GM18951 (cell line): ENCODE data around the gene TMEM120B.
"Not testable (repeated sequence)": the region's sequence is repeated elsewhere in the genome, so short reads cannot be mapped to it uniquely, and the experiment has no call there.

Experiments
- POLR2A ChIP-seq: IDR thresholded peaks from 4 replicates; pipeline ENCODE4 v1.6.1; 2011; ENCODE audit warnings: mild to moderate bottlenecking; ENCODE audit not compliant: insufficient read length, insufficient read depth; ENCODE audit errors: extremely low read depth
- in situ Hi-C: fragments of 300-500 bp; cut with MboI; formaldehyde crosslinking; loops from one replicate; pipeline ENCODE4 v1.12.0; 2022; ENCODE audit warnings: low sequenced_read_pairs, mixed read lengths, inconsistent platforms; ENCODE audit not compliant: unreplicated experiment

The TMEM120B gene

DNA sequence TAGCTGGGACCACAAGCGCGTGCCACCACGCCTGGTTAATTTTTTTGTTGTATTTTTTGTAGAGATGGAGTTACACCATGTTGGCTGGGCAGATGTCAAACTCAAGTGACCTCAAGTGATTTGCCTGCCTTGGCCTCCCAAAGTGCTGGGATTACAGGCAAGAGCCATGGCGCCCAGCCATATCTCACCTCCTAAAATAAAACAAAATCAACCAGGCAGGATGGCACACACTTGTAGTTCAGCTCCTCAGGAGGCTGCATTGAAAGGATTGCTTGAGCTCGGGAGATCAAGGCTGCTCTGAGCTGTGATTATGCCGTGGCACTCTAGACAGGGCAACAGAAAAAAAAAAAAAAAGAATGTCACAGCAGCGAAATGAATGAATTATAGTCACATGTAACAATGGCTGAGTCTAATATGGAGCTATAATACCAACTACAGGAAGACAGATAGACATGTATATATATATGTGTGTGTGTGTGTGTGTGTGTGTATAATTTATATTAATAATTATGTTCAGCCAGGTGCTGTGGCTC lies 19.3 kb upstream of the TMEM120B start:
- no peak for TF ChIP-seq POLR2A
- in situ Hi-C loops: loop anchor here (5.0 kb wide), 1 partner anchor 99 kb away; the partner anchor contains the start of gene RHOF

DNA sequence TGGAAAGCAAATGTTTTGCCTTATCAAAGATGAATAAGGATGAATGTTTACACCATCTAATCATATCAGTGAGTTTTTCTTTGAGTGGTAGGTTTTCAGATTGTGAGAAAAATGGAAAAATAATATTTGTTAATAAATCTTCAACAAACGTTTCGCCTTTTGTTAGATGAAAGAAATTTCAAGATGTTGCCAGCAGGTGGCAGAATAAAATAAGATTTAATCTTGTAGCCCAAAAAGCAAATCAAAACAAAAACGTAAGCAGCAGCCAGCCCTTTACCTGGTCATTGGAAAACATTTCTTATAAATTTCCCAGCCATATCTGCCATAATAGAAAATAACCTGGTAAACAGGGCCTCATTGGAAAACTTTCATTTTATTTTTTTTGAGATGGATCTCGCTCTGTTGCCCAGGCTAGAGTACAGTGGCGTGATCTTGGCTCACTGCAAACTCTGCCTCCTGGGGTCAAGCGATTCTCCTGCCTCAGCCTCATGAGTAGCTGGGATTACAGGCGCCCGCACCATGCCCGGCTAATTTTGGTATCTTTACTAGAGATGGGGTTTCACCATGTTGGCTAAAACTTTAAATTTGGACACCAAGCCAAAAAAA lies 15.4 kb upstream of the TMEM120B start:
- in situ Hi-C loops: no loop called here
- no peak for TF ChIP-seq POLR2A

DNA sequence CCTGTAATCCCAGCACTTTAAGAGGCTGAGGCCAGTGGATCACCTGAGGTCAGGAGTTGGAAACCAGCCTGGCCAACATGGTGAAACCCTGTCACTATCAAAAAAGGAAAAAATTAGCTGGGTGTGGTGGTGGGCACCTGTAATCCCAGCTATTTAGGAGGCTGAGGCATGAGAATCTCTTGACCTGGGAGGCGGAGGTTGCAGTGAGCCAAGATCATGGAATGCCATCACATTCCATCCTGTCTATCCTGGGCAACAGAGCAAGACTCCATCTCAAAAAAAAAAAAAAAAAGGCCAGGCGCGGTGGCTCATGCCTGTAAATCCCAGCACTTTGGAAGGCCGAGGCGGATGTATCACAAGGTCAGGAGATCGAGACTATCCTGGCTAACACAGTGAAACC lies 14.7 kb upstream of the TMEM120B start:
- in situ Hi-C loops: not testable (repeated sequence)

DNA sequence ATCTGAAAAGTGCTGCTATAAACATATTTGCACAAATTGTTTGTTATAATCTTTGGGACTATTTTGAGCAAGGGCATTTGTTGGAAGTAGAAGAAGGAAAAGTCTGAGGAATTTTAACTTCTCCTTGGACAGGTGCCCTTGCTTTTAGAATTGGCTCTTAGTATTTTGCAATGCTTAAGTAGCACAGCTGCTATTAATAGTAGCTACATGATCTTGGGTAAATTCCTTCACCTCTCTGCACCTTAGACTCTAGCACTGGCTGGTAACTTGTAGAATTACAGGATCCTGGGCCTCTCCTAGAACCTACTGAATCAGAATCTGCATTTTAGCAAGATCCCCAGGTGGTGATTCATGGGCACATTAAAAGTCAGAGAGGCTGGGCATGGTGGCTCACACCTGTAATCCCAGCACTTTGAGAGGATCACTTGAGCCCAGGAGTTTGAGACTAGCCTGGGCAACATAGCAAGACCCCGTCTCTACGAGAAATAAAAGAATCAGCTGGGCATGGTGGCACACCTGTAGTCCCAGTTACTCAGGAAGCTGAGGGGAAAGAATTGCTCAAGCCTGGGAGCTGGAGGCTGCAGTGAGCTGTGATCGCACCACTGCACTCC lies 10.8 kb upstream of the TMEM120B start:
- TF ChIP-seq POLR2A: no peak
- in situ Hi-C loops: no loop called here

DNA sequence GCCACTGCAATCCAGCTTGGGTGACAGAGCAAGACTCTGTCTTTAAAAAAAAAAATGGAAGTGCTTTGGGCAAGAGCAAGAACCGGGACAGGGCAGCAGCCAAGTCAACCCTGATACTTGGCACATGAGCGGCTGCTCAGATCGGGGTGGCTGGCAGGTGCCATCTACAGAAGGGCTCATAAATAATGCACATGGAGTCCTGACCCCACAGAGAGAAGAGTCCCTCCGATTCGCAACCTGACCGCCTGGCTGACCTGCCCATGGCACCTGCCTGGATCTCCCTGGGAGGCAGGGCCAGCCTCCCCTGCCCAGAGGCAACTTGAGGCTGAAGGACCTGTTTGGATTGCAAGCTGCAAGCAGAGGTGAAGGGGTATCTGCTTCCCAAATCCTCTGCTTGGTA lies 9.6 kb upstream of the TMEM120B start:
- in situ Hi-C loops: no loop called here
- no peak for TF ChIP-seq POLR2A

DNA sequence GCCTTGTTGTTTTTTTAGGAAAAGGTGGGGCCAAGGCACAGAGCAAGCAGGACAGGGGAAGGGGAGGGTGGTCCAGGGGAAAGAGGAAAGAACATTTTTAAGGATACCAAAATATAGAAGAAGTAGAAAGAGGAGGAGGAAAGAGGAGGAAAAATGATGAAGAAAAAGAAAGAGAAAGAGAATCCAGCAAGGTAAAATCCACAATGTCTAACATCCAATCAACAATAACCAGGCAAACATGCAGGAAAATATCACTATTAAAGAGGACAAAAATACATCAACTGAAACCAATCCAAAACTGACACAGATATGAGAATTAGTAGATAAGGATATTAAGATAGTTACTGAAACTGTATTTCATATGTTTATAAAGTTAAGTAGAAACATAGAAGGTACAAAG lies 7.0 kb upstream of the TMEM120B start:
- no peak for TF ChIP-seq POLR2A
- in situ Hi-C loops: no loop called here

DNA sequence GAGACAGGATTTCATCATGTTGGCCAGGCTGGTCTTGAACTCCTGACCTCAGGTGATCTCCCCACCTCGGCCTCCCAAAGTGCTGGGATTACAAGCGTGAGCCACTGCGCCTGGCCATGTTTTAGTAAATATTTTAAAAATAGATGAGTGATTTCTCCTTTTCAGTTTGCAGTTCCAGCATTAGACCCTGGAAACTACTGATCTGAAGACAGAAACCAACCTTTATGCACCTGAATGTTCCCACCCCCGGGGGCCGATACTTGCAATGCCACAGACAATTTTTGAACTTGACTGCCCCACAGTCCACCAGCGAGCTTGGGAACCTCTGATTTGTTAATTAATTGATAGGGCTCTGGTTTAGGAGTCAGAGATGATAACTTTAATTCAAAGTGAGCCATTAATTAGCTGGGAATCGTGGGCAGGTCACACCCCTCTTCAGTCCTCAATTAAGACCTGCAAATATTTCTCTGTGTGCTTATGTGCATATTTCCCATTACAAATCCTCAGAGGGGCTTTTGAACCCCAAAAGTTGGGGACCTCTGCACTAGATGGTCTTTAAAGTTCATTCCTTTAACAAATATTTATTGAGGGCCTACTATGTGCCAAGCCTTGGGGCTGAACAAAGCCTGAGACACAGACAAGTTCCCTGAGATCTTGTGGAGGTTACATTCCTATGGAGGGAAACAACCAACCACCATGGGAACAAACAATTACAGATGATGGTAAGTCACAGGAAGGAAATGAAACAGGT lies 4.1 kb upstream of the TMEM120B start:
- in situ Hi-C loops: no loop called here
- no peak for TF ChIP-seq POLR2A

DNA sequence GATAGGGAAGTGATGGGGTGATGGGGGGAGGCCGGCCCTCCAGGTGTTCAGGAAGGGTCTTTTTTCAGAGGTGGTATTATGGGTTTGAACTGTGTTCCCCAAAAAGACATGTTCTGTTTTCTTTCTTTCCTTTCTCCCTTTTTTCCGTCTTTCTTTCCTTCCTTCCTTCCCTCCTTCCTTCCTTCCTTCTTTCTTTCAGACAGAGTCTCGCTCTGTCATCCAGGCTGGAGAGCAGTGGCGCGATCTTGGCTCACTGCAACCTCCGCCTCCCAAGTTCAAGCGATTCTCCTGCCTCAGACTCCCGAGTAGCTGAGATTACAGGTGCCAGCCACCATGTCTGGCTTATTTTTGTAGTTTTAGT lies 3.5 kb upstream of the TMEM120B start:
- in situ Hi-C loops: not testable (repeated sequence)

DNA sequence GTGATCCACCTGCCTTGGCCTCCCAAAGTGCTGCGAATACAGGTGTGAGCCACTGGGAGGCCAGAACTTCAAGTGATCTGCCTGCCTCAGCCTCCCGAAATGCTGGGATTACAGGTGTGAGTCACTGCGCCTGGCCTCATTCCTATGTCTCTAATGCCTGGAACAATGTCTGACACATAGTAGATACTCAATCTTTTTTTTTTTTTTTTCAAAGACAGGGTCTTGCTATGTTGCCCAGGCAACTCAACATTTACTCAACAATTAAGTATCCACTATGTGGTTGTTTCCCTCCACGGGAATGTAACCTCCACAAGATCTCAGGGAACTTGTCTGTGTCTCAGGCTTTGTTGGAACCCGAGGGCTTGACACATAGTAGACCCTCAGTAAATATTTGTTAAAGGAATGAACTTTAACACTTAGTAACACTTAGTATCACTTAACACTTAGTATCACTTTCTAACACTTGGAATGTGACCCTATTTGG lies 3.0 kb upstream of the TMEM120B start:
- in situ Hi-C loops: no loop called here
- TF ChIP-seq POLR2A: no peak

DNA sequence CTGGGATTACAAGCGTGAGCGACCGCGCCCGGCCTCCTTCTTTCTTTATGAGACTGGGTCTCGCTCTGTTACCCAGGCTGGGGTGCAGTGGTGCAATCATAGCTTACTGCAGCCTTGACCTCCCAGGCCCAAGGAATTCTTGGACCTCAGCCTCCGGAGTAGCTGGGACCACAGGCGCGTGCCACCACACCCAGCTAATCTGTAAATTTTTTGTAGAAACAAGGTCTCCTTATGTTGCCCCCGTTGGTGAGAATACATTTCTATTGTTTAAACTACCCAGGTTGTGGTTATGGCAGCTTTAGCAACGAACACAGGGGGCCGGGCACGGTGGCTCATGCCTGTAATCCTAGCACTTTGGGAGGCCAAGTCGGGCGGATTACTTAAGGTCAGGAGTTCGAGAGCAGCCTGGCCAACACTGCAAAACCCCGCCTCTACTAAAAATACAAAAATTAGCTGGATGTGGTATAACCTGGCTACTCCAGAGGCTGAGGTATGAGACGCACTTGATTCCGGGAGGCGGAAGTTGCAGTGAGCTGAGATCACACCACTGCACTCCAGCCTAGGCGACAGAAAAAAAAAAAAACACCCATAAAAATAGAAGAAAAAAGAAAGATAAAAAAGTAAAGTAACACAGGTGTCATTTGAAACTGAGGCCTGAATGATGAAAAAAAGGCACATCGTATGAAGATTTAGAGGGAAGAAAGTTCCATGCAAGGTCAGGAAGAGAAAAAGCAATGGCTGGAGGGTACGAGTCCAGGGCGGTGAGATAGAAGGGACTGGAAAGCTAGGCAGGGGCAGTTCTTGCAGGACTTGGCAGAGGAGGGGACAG lies 977 bp upstream of the TMEM120B start:
- no peak for TF ChIP-seq POLR2A
- in situ Hi-C loops: loop anchor here (10.0 kb wide), 1 partner anchor 53 kb away; no protein-coding TSS in a partner anchor

DNA sequence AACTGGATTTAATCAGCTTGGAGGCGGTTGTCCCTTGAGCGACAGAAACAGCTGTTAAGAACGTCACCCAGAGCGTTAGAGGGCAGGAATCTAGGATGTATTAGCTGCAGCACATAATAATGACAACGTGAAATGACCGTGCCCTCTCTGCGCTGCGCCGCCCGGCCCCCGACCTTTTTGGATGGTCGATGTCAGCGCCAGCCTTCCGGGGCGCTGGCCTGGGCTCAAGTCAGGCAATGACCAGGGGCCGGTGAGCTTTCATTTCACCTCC lies 427 bp upstream of the TMEM120B start:
- in situ Hi-C loops: loop anchor here (10.0 kb wide), 1 partner anchor 53 kb away; no protein-coding TSS in a partner anchor
- no peak for TF ChIP-seq POLR2A

DNA sequence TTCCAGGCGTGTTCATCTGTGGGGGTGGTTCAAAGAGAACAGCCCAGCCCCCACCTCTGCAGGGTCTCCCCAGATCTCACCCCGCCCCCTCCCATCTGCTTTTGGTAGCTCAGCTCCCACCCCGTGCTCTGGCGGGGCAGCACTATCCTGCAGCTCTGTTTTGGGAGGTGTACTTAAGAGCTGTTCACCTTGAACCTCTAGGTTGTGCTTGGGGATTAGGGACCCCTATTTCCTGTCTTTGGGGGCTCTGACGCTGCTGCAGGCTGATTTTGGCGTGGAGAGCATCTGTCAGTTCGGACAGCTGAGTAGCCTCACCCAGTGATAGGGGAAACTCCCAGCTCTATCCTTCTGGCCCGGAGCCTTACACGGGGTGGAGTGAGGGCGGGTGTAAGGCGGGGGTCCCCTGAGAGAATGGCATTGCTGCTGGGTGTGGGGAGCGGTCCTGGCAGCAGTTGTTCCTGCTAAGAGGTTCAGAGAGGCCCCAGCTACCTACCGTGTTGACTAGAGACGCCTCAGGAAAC lies 765 bp downstream of the TMEM120B start:
- TF ChIP-seq POLR2A: no peak
- in situ Hi-C loops: loop anchor here (10.0 kb wide), 1 partner anchor 51 kb away; no protein-coding TSS in a partner anchor

DNA sequence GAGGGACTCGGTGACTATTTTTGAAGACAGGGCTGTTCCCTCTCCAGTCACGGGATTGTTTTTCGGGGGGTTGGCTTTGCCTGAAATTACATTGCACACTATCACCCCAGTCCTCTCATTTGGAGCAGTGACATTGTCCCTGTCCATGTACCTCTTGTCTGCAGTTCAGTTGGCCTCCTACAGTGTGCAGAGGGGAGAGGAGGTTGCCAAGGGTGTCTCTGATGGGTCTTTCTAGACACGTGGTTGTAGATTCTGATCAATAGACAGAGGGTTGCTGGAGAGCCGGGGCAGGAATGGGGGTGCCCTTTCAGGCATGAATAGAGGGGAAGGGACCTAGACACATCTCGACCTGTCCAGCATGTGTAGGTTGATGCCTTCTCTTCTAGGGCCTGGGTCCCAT lies 1.2 kb downstream of the TMEM120B start:
- in situ Hi-C loops: loop anchor here (10.0 kb wide), 1 partner anchor 51 kb away; no protein-coding TSS in a partner anchor
- TF ChIP-seq POLR2A: no peak

DNA sequence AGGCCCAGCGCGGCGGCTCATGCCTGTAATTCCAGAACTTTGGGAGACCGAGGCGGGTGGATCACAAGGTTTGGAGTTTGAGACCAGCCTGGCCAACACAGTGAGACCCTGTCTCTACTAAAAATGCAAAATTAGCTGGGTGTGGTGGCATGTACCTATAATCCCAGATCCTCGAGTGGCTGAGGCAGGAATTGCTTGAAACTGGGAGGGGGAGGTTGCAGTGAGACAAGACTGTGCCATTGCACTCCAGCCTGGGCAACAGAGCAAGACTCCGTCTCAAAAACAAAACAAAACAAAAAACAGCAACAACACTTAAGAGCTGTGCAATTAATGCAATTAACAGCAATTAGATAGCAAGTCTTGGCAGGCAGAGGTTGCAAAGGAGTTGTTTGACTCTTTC lies 2.5 kb downstream of the TMEM120B start:
- in situ Hi-C loops: loop anchor here (10.0 kb wide), 1 partner anchor 50 kb away; no protein-coding TSS in a partner anchor
